ENCODE data around the gene TMEM117. TPM values are rescaled to one million over a fixed set of nuclear protein-coding genes. Genes with fewer than 3 reads are reported as not detected.
"Not testable (repeated sequence)": the region's sequence is repeated elsewhere in the genome, so short reads cannot be mapped to it uniquely, and the experiment has no call there.

Gene TMEM117
- total RNA-seq, 1 donor from 2014 or later: 0.80 TPM

DNA sequence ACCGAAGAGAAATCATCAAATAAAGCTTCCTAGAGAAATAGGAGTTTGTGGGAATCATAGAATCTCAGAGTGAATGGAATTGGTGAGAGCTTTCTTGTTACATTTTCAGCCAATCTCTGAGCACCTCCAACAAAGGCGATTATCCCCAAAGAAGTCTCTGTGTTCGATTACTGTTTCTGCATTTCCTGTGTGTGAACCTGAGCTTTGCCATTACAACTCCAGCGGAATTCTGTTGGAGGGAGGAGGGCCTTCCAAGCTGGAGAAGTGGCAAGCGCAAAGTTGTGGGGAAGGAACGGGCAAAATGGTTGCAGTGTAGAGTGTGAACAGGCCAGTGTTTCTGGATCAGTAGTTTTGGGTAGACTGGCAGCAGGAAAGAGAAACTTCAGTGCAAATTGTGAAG lies 23.1 kb downstream of the TMEM117 start:
- TF ChIP-seq, protein P1, sequence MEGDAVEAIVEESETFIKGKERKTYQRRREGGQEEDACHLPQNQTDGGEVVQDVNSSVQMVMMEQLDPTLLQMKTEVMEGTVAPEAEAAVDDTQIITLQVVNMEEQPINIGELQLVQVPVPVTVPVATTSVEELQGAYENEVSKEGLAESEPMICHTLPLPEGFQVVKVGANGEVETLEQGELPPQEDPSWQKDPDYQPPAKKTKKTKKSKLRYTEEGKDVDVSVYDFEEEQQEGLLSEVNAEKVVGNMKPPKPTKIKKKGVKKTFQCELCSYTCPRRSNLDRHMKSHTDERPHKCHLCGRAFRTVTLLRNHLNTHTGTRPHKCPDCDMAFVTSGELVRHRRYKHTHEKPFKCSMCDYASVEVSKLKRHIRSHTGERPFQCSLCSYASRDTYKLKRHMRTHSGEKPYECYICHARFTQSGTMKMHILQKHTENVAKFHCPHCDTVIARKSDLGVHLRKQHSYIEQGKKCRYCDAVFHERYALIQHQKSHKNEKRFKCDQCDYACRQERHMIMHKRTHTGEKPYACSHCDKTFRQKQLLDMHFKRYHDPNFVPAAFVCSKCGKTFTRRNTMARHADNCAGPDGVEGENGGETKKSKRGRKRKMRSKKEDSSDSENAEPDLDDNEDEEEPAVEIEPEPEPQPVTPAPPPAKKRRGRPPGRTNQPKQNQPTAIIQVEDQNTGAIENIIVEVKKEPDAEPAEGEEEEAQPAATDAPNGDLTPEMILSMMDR (IDR thresholded peaks at IDR 0.05; ENCODE audit: unreplicated experiment): no peak
- Mint-ChIP-seq H3K9me3 (ENCODE audit: unreplicated experiment) (no peaks in the 10 kb centered on the region), H3K27me3 (ENCODE audit: unreplicated experiment) (no peaks in the 10 kb centered on the region), H3K4me1 (ENCODE audit: unreplicated experiment) (peaks cover 3% of the 10 kb centered on the region), H3K36me3 (ENCODE audit: low read depth, unreplicated experiment) (no peaks in the 10 kb centered on the region), H3K27ac (ENCODE audit: unreplicated experiment) (no peak overlapping the region), H3K4me3 (ENCODE audit: unreplicated experiment) (no peak overlapping the region)
- DNase-seq (ENCODE audit: low spot score): no peak

DNA sequence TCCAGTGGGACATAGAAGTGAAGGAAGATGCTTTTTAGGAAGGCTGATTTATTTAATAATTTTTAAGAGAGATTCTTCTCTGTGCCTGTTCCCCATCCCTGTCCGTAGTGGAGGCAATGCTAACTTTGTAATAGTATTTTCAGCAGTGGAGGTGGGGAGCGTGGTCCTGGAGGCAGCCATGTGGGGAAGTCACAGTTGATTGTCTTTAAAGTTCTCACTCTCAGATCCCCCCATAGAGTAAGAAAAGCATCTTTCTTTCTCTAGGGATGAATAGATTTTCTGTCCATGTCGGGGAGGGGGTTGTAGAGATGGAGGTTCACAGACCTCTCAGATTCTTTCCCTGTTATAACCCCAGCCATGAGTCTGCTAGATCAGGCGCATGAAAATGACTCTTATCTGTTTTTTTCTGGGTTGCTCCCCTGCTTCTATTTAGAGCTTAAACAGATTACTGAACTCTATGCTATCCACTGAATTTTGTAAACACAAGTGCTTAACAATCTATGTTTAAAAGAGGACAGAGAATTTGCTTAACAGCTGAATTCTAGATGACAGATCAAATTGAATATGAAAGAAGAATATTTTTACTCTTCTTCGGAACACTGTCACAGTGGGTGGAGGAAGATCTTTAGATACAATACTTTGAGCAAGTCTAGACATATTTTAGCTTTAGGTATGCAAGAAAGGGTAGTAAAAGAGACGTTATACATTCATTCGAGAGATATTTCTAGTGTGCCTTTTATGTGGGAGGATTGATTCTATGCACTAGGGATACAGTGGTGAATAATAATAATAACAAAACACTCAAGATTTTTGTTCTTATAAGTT lies 25.3 kb downstream of the TMEM117 start:
- no peak overlapping the region for H3K27ac Mint-ChIP-seq (ENCODE audit: unreplicated experiment)
- no peaks in the 10 kb centered on the region for H3K36me3 Mint-ChIP-seq (ENCODE audit: low read depth, unreplicated experiment)
- H3K9me3 Mint-ChIP-seq (ENCODE audit: unreplicated experiment): no peaks in the 10 kb centered on the region
- no peak overlapping the region for H3K4me3 Mint-ChIP-seq (ENCODE audit: unreplicated experiment)
- DNase-seq (ENCODE audit: low spot score): no peak
- H3K4me1 Mint-ChIP-seq (ENCODE audit: unreplicated experiment): peaks cover 3% of the 10 kb centered on the region
- no peaks in the 10 kb centered on the region for H3K27me3 Mint-ChIP-seq (ENCODE audit: unreplicated experiment)
- TF ChIP-seq, protein P1 (IDR thresholded peaks at IDR 0.05; ENCODE audit: unreplicated experiment): no peak

DNA sequence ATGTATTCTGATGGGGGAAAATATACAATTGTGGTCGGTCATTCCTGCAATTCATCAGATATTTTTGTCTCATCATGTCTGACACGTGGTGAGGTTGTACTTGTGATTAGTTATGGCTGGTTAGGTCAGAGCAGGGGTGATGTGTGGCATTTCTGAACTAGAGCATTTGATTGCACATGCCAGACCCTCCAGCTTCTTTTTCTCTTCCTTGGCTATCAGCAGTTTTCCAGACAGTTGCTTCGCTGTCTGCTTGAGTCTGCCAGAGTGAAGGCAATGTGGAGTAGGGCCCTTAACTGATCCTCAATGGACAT lies 25.9 kb downstream of the TMEM117 start:
- H3K36me3 Mint-ChIP-seq (ENCODE audit: low read depth, unreplicated experiment): no peaks in the 10 kb centered on the region
- no peaks in the 10 kb centered on the region for H3K27me3 Mint-ChIP-seq (ENCODE audit: unreplicated experiment)
- H3K27ac Mint-ChIP-seq (ENCODE audit: unreplicated experiment): no peak overlapping the region
- no peak for DNase-seq (ENCODE audit: low spot score)
- no peaks in the 10 kb centered on the region for H3K9me3 Mint-ChIP-seq (ENCODE audit: unreplicated experiment)
- peaks cover 3% of the 10 kb centered on the region for H3K4me1 Mint-ChIP-seq (ENCODE audit: unreplicated experiment)
- TF ChIP-seq, protein P1 (IDR thresholded peaks at IDR 0.05; ENCODE audit: unreplicated experiment): no peak
- no peak overlapping the region for H3K4me3 Mint-ChIP-seq (ENCODE audit: unreplicated experiment)

DNA sequence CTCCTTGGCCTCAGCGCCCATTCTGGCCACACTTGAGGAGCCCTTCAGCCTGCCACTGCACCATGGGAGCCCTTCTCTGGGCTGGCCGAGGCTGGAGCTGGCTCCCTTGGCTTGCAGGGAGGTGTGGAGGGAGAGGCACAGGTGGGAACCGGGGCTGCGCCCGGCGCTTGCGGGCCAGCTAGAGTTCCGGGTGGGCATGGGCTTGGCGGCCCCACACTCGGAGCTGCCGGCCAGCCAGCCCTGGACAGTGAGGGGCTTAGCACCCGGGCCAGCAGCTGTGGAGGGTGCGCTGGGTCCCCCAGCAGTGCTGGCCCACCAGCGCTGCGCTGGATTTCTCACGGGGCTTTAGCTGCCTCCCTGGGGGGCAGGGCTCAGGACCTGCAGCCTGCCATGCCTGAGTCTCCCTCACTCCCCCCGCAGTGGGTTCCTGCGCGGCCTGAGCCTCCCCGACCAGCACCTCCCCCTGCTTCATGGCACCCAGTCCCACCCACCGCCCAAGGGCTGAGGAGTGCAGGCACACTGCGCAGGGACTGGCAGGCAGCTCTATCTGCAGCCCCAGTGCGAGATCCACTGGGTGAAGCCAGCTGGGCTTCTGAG lies 28.0 kb downstream of the TMEM117 start:
- TF ChIP-seq, protein P1 (IDR thresholded peaks at IDR 0.05; ENCODE audit: unreplicated experiment): no peak
- Mint-ChIP-seq H3K27me3 (ENCODE audit: unreplicated experiment) (no peaks in the 10 kb centered on the region), H3K36me3 (ENCODE audit: low read depth, unreplicated experiment) (no peaks in the 10 kb centered on the region), H3K4me3 (ENCODE audit: unreplicated experiment) (no peak overlapping the region), H3K4me1 (ENCODE audit: unreplicated experiment) (no peaks in the 10 kb centered on the region), H3K27ac (ENCODE audit: unreplicated experiment) (no peak overlapping the region), H3K9me3 (ENCODE audit: unreplicated experiment) (no peaks in the 10 kb centered on the region)
- DNase-seq (ENCODE audit: low spot score): no peak

DNA sequence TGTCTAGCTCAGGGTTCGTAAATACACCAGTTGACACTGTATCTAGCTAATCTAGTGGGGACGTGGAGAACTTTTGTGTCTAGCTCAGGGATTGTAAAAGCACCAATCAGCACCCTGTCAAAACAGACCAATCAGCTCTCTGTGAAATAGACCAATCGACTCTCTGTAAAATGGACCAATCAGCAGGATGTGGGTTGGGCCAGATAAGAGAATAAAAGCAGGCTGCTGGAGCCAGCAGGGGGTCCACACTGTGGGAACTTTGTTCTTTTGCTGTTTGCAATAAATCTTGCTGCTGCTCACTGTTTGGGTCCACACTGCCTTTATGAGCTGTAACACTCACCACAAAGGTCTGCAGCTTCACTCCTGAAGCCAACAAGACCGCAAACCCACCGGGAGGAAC lies 28.7 kb downstream of the TMEM117 start:
- not testable (repeated sequence) for H3K36me3 Mint-ChIP-seq (ENCODE audit: low read depth, unreplicated experiment); H3K9me3 Mint-ChIP-seq (ENCODE audit: unreplicated experiment); H3K4me1 Mint-ChIP-seq (ENCODE audit: unreplicated experiment); DNase-seq (ENCODE audit: low spot score); H3K4me3 Mint-ChIP-seq (ENCODE audit: unreplicated experiment); H3K27ac Mint-ChIP-seq (ENCODE audit: unreplicated experiment); H3K27me3 Mint-ChIP-seq (ENCODE audit: unreplicated experiment)
